ENCODE measurements around the gene MYOM3.

The MYOM3 gene

DNA sequence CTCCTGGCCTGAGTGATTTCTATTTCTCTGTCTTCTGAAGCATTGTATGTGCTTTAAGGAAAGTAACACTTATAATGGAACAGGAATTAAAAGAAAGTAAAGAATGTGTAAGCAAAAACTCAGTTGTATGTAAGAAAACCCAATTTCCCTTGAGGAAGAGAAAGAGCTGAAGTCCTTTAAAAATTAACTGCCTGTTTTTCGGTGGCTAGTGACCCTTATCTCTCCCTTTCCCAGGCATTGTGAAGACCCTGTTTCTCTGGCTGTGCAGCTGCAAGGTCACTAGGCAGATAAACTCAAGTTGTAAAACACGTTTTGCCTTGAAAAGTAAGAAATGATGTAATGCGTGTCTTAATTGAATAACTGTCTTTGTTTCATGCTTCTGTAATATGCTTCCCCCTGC lies 8.5 kb downstream of the MYOM3 start:
- Histone ChIP-seq H3K4me2 (ENCODE audit: low read length) (no peak overlapping the region), H3K36me3 (ENCODE audit: insufficient read depth, low read length) (no peaks in the 10 kb centered on the region)

DNA sequence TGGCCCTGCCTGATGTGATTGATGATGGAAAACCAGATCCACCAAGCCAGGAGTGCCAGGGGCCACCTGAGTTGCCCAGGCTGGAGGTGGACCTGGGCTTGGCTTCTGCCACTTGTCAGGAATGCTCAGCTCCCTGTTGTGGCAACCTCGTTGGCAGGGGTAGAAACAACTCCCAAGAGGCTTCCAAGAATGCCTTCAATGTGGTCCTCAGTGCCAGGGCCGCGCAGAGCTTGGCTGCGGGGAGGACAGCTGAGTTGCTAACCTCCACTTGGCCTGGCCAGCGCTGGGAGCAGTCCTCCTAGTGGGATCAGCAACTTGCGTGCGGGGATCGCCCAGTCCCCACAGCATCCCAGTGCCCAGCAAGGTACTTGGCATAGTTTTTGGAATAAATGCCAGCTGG lies 9.0 kb downstream of the MYOM3 start:
- Histone ChIP-seq H3K4me3 (ENCODE audit: low read depth, low read length, poor library complexity, severe bottlenecking) (no peak overlapping the region), H4K20me1 (ENCODE audit: insufficient read depth, low read length) (no peaks in the 10 kb centered on the region), H3K36me3 (ENCODE audit: insufficient read depth, low read length) (no peaks in the 10 kb centered on the region), H3K9me2 (ENCODE audit: low read depth, low read length) (no peaks in the 10 kb centered on the region), H3F3A (ENCODE audit: insufficient read depth, low read length) (no peaks in the 10 kb centered on the region), H3K27me3 (ENCODE audit: insufficient read depth, low read length) (peaks cover 9% of the 10 kb centered on the region; the same call in 1 of the 2 replicates), H3K9ac (ENCODE audit: low read length) (no peak overlapping the region), H3K9me3 (ENCODE audit: low read length) (no peaks in the 10 kb centered on the region), H3K4me2 (ENCODE audit: low read length) (no peak overlapping the region), H3K79me2 (ENCODE audit: insufficient read depth, low read length) (no peaks in the 10 kb centered on the region), H2AFZ (ENCODE audit: low read length) (no peak overlapping the region), H3K27ac (ENCODE audit: low read depth, low read length, poor library complexity, severe bottlenecking) (no peak overlapping the region), H3K4me1 (ENCODE audit: insufficient read depth, low read length, severe bottlenecking) (no peaks in the 10 kb centered on the region)
- TF ChIP-seq EZH2 (IDR thresholded peaks at IDR 0.05; ENCODE audit: borderline replicate concordance, low read length) (no peak), CTCF (IDR thresholded peaks at IDR 0.05; ENCODE audit: low read length) (no peak)

More for the DNA sequence above, 8.5 kb downstream of the MYOM3 start:
- Histone ChIP-seq H3K4me3 (ENCODE audit: low read depth, low read length, poor library complexity, severe bottlenecking) (no peak overlapping the region), H3K9me3 (ENCODE audit: low read length) (no peaks in the 10 kb centered on the region), H3K79me2 (ENCODE audit: insufficient read depth, low read length) (no peaks in the 10 kb centered on the region), H3K27ac (ENCODE audit: low read depth, low read length, poor library complexity, severe bottlenecking) (no peak overlapping the region), H3F3A (ENCODE audit: insufficient read depth, low read length) (no peaks in the 10 kb centered on the region), H3K27me3 (ENCODE audit: insufficient read depth, low read length) (peaks cover 12% of the 10 kb centered on the region; the same call in 1 of the 2 replicates), H4K20me1 (ENCODE audit: insufficient read depth, low read length) (no peaks in the 10 kb centered on the region), H3K9me2 (ENCODE audit: low read depth, low read length) (no peaks in the 10 kb centered on the region), H2AFZ (ENCODE audit: low read length) (no peak overlapping the region), H3K9ac (ENCODE audit: low read length) (no peak overlapping the region), H3K4me1 (ENCODE audit: insufficient read depth, low read length, severe bottlenecking) (no peaks in the 10 kb centered on the region)
- no peak for TF ChIP-seq CTCF (IDR thresholded peaks at IDR 0.05; ENCODE audit: low read length)
- no peak for TF ChIP-seq EZH2 (IDR thresholded peaks at IDR 0.05; ENCODE audit: borderline replicate concordance, low read length)

- Histone ChIP-seq H3K9me3 (ENCODE audit: low read length) (no peaks in the 10 kb centered on the region), H4K20me1 (ENCODE audit: insufficient read depth, low read length) (no peaks in the 10 kb centered on the region), H3K9ac (ENCODE audit: low read length) (no peak overlapping the region), H3K27ac (ENCODE audit: low read depth, low read length, poor library complexity, severe bottlenecking) (no peak overlapping the region), H3K4me2 (ENCODE audit: low read length) (no peak overlapping the region), H3K36me3 (ENCODE audit: insufficient read depth, low read length) (no peaks in the 10 kb centered on the region), H2AFZ (ENCODE audit: low read length) (no peak overlapping the region), H3K4me1 (ENCODE audit: insufficient read depth, low read length, severe bottlenecking) (no peaks in the 10 kb centered on the region), H3F3A (ENCODE audit: insufficient read depth, low read length) (no peaks in the 10 kb centered on the region), H3K4me3 (ENCODE audit: low read depth, low read length, poor library complexity, severe bottlenecking) (no peak overlapping the region), H3K9me2 (ENCODE audit: low read depth, low read length) (no peaks in the 10 kb centered on the region), H3K27me3 (ENCODE audit: insufficient read depth, low read length) (no peaks in the 10 kb centered on the region; the same call in 1 of the 2 replicates), H3K79me2 (ENCODE audit: insufficient read depth, low read length) (no peaks in the 10 kb centered on the region)
- no peak for TF ChIP-seq EZH2 (IDR thresholded peaks at IDR 0.05; ENCODE audit: borderline replicate concordance, low read length)
- TF ChIP-seq CTCF (IDR thresholded peaks at IDR 0.05; ENCODE audit: low read length): no peak
Measured at GRCh38 chr1:24101796-24102586, 9.9 kb downstream of the MYOM3 start.

Measured in OCI-LY1 (cell line).